ENCODE data around the gene LRRC58. TPM values are rescaled to one million over a fixed set of nuclear protein-coding genes. Genes with fewer than 3 reads are reported as not detected.
"Not testable (repeated sequence)": the region's sequence is repeated elsewhere in the genome, so short reads cannot be mapped to it uniquely, and the experiment has no call there.

LRRC58 gene
- total RNA-seq, 1 donor from 2014 or later: 28.0 TPM

GRCh38 chr3:120304616-120305015 lies 44.5 kb downstream of the LRRC58 start:
- H3K4me1 Mint-ChIP-seq (ENCODE audit: unreplicated experiment): no peaks in the 10 kb centered on the region
- H3K27ac Mint-ChIP-seq (ENCODE audit: unreplicated experiment): no peak overlapping the region
- no peak for DNase-seq (ENCODE audit: extremely low spot score, unreplicated experiment)
- no peaks in the 10 kb centered on the region for H3K9me3 Mint-ChIP-seq (ENCODE audit: unreplicated experiment)
- no peak overlapping the region for H3K4me3 Mint-ChIP-seq (ENCODE audit: unreplicated experiment)
- no peak for TF ChIP-seq CTCF (IDR thresholded peaks at IDR 0.05)
- no peaks in the 10 kb centered on the region for H3K27me3 Mint-ChIP-seq (ENCODE audit: unreplicated experiment)
- no peaks in the 10 kb centered on the region for H3K36me3 Mint-ChIP-seq (ENCODE audit: unreplicated experiment)

- Mint-ChIP-seq H3K4me3 (ENCODE audit: unreplicated experiment) (no peak overlapping the region), H3K27ac (ENCODE audit: unreplicated experiment) (no peak overlapping the region), H3K9me3 (ENCODE audit: unreplicated experiment) (no peaks in the 10 kb centered on the region), H3K27me3 (ENCODE audit: unreplicated experiment) (peaks cover 5% of the 10 kb centered on the region), H3K36me3 (ENCODE audit: unreplicated experiment) (no peaks in the 10 kb centered on the region), H3K4me1 (ENCODE audit: unreplicated experiment) (no peaks in the 10 kb centered on the region)
- TF ChIP-seq CTCF (IDR thresholded peaks at IDR 0.05): no peak
- no peak for DNase-seq (ENCODE audit: extremely low spot score, unreplicated experiment)
Measured at GRCh38 chr3:120302361-120302760, 46.8 kb downstream of the LRRC58 start.

GRCh38 chr3:120300971-120301370 lies 48.2 kb downstream of the LRRC58 start:
- TF ChIP-seq CTCF (IDR thresholded peaks at IDR 0.05): no peak
- Mint-ChIP-seq H3K9me3 (ENCODE audit: unreplicated experiment) (no peaks in the 10 kb centered on the region), H3K27me3 (ENCODE audit: unreplicated experiment) (peaks cover 11% of the 10 kb centered on the region), H3K4me1 (ENCODE audit: unreplicated experiment) (no peaks in the 10 kb centered on the region), H3K36me3 (ENCODE audit: unreplicated experiment) (no peaks in the 10 kb centered on the region), H3K4me3 (ENCODE audit: unreplicated experiment) (no peak overlapping the region), H3K27ac (ENCODE audit: unreplicated experiment) (no peak overlapping the region)
- no peak for DNase-seq (ENCODE audit: extremely low spot score, unreplicated experiment)

GRCh38 chr3:120299403-120299802 lies 49.8 kb downstream of the LRRC58 start:
- no peak overlapping the region for H3K27ac Mint-ChIP-seq (ENCODE audit: unreplicated experiment)
- no peak for TF ChIP-seq CTCF (IDR thresholded peaks at IDR 0.05)
- no peak overlapping the region for H3K4me3 Mint-ChIP-seq (ENCODE audit: unreplicated experiment)
- no peaks in the 10 kb centered on the region for H3K4me1 Mint-ChIP-seq (ENCODE audit: unreplicated experiment)
- no peak for DNase-seq (ENCODE audit: extremely low spot score, unreplicated experiment)
- peaks cover 3% of the 10 kb centered on the region for H3K9me3 Mint-ChIP-seq (ENCODE audit: unreplicated experiment)
- H3K27me3 Mint-ChIP-seq (ENCODE audit: unreplicated experiment): peaks cover 17% of the 10 kb centered on the region
- H3K36me3 Mint-ChIP-seq (ENCODE audit: unreplicated experiment): no peaks in the 10 kb centered on the region

- H3K27ac Mint-ChIP-seq (ENCODE audit: unreplicated experiment): no peak overlapping the region
- DNase-seq (ENCODE audit: extremely low spot score, unreplicated experiment): no peak
- no peaks in the 10 kb centered on the region for H3K36me3 Mint-ChIP-seq (ENCODE audit: unreplicated experiment)
- H3K4me3 Mint-ChIP-seq (ENCODE audit: unreplicated experiment): no peak overlapping the region
- H3K27me3 Mint-ChIP-seq (ENCODE audit: unreplicated experiment): peaks cover 17% of the 10 kb centered on the region
- TF ChIP-seq CTCF (IDR thresholded peaks at IDR 0.05): no peak
- peaks cover 4% of the 10 kb centered on the region for H3K9me3 Mint-ChIP-seq (ENCODE audit: unreplicated experiment)
- no peaks in the 10 kb centered on the region for H3K4me1 Mint-ChIP-seq (ENCODE audit: unreplicated experiment)
Measured at GRCh38 chr3:120298996-120299395, 50.2 kb downstream of the LRRC58 start.

GRCh38 chr3:120291552-120291951 lies 57.6 kb downstream of the LRRC58 start:
- H3K4me3 Mint-ChIP-seq (ENCODE audit: unreplicated experiment); DNase-seq (ENCODE audit: extremely low spot score, unreplicated experiment); H3K27ac Mint-ChIP-seq (ENCODE audit: unreplicated experiment); H3K4me1 Mint-ChIP-seq (ENCODE audit: unreplicated experiment); H3K36me3 Mint-ChIP-seq (ENCODE audit: unreplicated experiment): not testable (repeated sequence)
- peaks cover 13% of the 10 kb centered on the region for H3K27me3 Mint-ChIP-seq (ENCODE audit: unreplicated experiment)
- H3K9me3 Mint-ChIP-seq (ENCODE audit: unreplicated experiment): peaks cover 20% of the 10 kb centered on the region

Measured in osteocyte (in vitro differentiated cells).